Gastroesophageal sphincter (tissue), 3 donors: ENCODE measurements around the gene LRRFIP2.

Experiments
- POLR2AphosphoS5 ChIP-seq: sonication (generic); formaldehyde crosslinking; IDR thresholded peaks from one replicate; pipeline ENCODE4 v1.6.1; 2017; ENCODE audit warnings: antibody characterized with exemption
- TF ChIP-seq, protein P1 (sequence below), 4 experiments: fragments of 200-600 bp in 2 of 4; fragments of 450-650 bp in 2 of 4; sonication (generic) in 1 of 4; IDR thresholded peaks; one replicate each; pipeline ENCODE4 v1.5.1; 2017 to 2019; ENCODE audit warnings: antibody characterized with exemption in 4 of 4, mild to moderate bottlenecking in 2 of 4, moderate library complexity in 2 of 4

DNA sequence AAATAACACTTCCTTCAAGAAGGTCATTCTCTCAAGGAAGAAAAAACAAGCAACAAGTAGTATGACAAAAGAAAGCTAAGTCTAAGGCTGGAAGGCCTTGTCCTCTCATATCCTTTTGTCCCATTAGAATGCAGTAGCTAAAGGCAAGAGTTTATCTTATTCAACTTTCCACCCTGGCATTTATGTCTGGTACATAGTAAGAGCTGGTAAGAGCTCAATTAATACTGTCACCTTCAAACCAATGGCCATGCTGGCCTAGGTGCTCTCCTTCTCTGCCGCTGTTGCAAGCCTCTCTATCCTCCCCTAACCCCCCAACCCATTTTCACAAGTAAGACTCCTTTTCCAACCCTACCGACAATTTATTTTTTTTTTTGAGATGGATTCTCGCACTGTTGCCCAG lies 81.9 kb downstream of the LRRFIP2 start:
- TF ChIP-seq, protein P1, sequence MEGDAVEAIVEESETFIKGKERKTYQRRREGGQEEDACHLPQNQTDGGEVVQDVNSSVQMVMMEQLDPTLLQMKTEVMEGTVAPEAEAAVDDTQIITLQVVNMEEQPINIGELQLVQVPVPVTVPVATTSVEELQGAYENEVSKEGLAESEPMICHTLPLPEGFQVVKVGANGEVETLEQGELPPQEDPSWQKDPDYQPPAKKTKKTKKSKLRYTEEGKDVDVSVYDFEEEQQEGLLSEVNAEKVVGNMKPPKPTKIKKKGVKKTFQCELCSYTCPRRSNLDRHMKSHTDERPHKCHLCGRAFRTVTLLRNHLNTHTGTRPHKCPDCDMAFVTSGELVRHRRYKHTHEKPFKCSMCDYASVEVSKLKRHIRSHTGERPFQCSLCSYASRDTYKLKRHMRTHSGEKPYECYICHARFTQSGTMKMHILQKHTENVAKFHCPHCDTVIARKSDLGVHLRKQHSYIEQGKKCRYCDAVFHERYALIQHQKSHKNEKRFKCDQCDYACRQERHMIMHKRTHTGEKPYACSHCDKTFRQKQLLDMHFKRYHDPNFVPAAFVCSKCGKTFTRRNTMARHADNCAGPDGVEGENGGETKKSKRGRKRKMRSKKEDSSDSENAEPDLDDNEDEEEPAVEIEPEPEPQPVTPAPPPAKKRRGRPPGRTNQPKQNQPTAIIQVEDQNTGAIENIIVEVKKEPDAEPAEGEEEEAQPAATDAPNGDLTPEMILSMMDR (IDR thresholded peaks at IDR 0.05) = no peak
- TF ChIP-seq POLR2AphosphoS5 = no peak
